ENCODE measurements around the gene ICA1.
"Not testable (repeated sequence)": the region's sequence is repeated elsewhere in the genome, so short reads cannot be mapped to it uniquely, and the experiment has no call there.

ICA1 gene

DNA sequence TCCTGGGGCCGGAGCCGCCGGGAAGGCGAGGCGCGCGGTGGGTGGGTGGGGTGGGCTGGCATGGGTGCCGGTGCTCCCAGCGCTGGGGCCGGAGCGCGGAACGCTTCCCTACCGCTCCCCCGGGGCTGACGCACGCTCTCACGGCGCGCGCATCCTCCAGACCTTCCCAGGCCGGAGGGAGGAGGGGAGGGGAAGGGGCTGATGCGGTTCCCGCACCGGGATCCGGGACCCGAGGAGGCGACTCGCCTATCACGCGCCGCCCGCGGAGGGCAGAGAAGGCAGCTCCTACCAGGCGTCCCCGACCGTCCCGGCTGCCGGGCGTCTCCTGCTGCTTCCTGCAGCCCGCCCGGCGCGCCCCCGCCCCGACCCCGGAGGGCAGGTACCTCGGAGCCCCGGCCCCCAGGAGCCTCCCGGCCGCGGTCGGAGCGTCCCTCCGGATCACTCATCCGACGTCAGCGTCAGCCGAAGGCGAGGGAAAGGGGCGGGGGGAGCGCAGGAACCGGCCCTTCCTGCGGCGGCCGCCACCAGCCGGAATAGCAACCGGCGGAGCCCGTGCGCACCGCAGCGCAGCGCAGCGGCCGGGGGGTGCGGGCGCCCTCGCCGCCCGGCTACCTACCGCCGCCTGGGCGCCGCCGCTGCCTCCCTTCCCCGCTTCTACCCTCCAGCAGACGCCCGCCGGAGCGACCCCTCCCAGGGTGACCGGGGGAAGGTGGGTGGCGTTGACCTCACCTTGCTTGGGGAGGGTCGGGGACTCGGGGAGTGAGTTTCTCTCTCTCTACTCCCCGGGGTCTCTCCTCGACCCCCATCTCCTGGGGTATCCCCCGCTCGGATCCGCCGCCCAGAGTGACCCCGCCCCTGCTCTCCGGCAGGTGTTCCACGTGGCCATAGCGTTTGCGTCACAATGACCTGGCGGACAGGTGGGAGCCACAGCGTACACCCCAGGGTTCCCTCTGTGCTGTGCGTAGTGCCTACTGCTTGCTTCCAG lies at the start of gene ICA1:
ICA1 (minus strand) TSS at position 457 of the 985 bp plus-strand sequence. CDS start 26,241 bp downstream, outside the sequence.
- peak; percentile 49 for DNase-seq (ENCODE audit: insufficient read length, low spot score)
- peak; percentile 81 for FAIRE-seq

DNA sequence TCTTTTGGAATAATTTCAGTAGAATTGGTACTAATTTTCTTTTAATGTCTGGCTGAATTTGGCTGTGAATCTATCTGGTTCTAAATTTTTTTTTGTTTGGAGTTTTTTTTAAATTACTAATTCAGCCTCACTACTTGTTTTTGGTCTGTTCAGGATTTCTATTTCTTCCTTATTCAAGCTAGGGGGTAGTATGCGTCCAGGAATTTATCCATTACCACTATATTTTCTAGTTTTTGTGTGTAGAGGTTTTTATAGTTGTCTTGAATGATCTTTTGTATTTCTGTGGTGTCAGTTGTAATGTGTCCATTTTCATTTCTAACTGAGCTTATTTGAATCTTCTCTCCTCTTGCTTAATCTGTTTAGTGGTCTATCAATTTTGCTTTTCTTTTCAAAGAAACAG lies 48.9 kb upstream of the ICA1 start:
- FAIRE-seq, result no peak
- DNase-seq (ENCODE audit: insufficient read length, low spot score), result no peak

DNA sequence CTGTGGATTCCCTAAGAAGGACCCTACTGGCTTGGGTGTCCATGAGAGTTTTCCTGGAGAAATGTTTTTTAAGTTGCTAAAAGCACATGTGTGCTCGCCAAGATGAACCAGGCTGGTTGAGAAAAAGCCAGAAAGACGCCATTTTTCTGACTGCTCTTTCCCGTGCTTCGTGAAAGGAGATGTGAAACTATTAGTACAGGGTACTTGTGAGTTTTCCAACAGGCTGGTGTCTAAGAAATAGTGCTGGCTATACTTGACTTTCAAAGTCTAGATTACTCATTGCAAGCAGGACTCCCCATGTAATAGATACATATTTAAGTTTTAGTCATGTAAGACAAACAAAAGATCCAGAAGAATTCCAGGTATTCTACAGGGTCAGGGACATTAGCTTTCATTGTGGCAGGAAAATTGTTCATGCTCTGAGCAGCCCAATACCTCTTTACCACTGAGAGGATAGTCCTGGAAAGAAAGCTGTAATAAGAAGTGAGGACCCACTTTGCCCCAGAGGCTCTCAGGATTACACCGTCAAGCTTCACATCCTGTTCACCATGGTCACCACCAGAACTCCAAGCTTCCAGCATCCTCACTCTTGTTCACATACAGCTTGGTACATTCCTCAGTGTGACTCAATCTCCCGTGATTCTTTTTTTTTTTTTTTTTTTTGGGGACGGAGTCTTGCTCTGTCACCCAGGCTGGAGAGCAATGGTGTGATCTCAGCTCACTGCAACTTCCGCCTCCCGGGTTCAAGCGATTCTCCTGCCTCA lies 43.8 kb upstream of the ICA1 start:
- DNase-seq (ENCODE audit: insufficient read length, low spot score), result no peak
- FAIRE-seq, result no peak

DNA sequence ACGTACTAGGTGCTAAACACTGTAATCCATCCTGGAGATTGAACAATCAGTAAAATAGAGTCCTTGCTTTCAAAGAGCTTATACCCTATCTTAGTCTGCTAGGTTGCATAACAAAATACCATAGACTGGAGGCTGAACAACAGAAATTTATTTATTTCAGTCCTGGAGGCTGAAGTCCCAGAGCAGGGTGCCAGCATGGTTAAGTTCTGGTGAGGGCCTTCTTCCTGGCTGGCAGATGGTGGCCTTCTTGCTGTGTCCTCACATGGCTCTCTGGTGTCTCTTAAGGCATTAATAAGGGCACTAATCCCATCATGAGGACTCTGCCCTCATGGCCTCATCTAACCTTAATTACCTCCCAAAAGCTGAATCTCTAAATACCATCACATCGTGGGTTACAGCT lies 43.1 kb upstream of the ICA1 start:
- FAIRE-seq (no peak), DNase-seq (ENCODE audit: insufficient read length, low spot score) (no peak)

DNA sequence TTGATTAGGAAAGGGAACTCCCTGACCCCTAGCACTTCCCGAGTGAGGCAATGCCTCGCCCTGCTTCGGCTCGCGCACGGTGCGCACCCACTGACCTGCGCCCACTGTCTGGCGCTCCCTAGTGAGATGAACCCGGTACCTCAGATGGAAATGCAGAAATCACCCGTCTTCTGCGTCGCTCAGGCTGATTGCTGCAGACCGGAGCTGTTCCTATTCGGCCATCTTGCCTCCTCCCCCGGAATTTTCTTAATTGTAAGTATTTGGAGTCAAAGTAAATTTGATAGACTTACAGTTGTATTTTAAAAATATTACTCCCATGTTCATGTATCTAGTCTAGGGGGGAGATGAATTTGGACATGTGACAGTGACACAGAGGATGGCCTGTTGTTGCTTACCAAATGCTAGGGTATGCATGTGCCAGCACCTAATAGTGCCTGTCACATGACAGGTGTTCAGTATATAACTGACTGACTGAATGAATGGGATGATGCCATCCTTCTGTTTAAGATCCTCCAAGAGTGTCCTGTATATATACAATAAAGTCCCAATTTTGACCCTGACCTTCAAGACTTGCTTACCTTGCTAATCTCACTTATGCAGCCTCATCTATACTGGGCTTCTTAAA lies 42.0 kb upstream of the ICA1 start:
- DNase-seq (ENCODE audit: insufficient read length, low spot score), result no peak

DNA sequence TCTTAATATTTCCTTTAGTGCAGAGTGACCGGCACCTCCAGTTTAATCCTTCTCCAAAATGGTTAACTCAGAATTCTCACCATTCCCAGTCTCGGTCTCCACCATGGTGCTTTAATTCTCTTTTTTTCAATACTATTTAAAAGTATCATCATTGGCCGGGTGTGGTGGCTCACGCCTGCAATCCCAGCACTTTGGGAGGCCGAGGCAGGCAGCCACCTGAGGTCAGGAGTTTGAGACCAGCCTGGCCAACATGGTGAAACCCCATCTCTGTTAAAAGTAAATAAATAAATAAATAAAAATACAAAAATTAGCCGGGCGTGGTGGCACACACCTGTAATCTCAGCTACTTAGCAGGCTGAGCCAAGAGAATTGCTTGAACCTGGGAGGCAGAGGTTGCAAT lies 35.1 kb upstream of the ICA1 start:
- FAIRE-seq; DNase-seq (ENCODE audit: insufficient read length, low spot score): not testable (repeated sequence)

More for the DNA sequence above, 42.0 kb upstream of the ICA1 start:
- no peak for FAIRE-seq

DNA sequence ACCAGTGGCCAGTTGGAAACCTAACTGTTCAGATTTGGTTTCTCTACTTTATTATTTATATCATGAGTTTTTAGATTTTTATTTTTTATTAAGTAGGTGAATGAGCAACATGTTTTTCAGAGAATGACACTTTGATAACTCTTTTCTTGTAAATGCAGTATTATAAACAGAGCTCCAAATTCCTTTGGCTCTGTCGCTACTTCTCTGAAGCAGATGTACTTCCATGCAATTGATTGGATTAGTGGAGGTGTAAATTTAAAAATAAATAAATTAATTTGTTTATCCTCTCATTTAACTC lies 34.3 kb upstream of the ICA1 start:
- FAIRE-seq (no peak), DNase-seq (ENCODE audit: insufficient read length, low spot score) (no peak)

DNA sequence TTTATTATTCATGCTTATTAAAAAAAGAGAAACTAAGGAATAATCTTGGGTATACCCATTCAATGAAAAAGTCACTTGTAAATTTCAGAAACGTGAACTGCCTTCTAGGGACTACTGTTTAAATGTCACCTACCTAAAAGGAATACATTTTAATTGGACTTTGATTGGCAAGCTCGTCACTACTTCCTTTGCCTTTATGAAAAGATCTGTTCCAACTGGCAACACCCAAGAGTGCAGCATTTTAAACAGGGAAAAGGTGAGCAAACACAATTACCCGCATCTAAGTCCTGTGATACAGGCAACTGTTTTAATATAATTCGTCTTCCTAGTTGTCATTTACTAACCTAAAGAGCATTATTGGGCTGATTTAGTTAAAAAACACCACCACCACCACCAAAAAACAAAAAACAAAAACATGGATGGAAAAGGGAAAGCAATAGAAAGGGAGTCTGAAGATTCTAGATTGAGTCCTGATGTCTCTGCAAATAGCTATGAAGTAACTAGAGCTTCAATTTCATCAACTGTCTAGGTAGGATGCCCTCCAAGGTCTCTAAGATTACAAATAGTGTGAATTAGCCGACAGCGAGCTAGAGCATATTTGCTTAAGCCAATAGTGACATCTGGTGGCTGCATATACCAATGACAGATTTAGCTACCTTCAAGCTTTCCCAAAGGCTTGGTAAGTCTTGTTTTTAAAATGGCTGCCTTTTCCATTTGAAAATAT lies 33.8 kb upstream of the ICA1 start:
- DNase-seq (ENCODE audit: insufficient read length, low spot score) (peak; percentile 82), FAIRE-seq (peak; percentile 68)

DNA sequence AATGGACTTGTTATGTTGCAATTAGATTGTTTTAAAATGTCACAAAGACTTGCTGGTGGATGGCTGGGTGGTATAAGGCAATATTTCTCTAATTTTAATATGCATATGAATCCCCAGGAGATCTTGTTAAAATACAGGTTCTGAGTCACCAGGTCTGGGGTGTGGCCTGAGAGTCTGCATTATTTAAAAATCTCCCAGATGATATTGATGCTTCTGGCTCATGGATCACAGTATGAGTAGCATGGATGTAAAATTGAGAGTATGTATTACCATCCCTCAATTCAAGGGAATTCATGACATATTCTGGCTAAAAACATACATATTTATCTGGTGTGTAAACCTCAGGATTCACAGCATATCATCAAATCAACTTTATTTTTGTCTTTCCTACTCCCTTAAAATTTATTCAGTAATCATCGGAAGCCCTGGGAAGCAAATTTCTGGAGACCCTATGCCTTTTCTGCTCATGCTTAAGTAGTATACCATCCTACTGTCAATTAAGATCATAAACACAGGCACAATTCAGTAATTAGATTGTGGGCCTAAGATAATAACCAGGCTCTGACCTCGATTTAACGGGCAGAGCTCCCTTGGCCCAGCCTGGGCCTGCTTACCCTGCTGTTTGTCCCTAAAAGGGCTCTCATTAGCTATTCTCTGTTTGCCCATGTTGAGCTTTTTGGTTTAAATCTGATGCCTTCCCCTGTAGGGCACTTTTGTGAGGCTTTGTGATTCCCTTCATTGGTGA lies 29.6 kb upstream of the ICA1 start:
- FAIRE-seq (no peak), DNase-seq (ENCODE audit: insufficient read length, low spot score) (no peak)

DNA sequence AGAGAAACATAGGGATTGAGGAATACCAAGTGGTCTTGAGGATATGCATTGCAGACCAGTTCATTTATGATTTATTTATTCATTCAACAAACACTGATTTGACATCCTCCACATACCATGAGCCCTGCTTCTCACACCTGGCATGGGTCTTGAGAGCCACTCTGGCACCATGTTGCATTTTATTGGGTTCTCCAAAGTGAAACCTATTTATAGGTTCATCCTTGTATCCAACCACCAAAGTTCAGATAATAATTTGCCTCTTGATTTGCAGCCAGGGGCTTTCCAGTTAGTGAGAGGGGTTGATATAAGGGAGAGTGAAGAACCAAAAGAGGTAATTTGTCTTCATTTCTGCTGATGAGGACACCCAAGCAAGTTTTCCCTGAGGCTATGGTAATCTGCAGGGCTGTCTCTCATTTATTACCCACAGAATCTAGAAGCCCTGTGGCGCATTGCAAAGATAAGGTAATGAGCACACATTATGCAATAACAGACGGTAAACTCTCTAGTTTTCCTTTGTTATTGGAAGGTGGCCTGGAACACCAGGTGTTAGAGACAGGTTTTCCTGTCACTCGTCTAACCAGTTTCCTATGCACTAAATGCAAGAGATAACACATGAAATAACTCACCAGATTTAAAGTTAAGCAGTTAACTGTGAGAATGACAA lies 28.8 kb upstream of the ICA1 start:
- FAIRE-seq, result no peak
- no peak for DNase-seq (ENCODE audit: insufficient read length, low spot score)

DNA sequence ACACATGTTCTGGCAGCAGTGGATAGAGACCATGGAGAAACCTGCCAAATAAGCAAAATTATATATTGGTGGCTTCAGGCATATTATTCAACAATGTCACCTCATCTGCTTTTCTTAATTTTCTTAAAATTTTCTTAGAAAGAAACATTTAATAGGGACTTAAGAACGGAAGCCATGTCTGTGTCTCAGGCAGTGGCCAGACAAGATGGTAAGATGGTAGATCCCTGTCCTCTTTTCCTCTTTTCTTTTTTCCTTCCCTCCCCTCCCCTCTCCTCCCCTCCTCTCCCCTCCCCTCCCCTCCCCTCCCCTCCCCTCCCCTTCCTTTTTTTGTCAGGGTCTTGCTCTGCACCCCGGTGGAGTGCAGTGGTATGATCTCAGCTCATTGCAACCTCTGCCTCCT lies 24.2 kb upstream of the ICA1 start:
- FAIRE-seq (no peak), DNase-seq (ENCODE audit: insufficient read length, low spot score) (no peak)

DNA sequence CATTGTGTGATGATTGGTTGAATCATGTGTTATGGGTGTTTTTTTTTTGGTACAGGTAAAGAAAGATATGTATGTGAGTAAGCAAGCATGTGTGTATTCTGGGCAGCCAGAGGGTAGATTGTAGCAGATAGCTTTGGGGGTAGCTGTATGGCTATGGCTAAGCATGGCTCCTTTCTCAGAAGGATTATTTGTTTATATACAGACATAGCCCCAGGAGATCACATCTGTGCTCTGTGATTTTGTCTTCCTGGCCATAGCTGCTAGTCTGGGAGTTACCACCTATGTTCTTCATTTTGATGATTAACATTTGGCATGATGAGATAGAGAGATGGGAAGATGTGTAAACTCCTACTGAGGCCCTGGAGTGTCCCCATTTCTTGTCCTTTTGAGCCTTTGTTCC lies 23.2 kb upstream of the ICA1 start:
- no peak for FAIRE-seq
- no peak for DNase-seq (ENCODE audit: insufficient read length, low spot score)

DNA sequence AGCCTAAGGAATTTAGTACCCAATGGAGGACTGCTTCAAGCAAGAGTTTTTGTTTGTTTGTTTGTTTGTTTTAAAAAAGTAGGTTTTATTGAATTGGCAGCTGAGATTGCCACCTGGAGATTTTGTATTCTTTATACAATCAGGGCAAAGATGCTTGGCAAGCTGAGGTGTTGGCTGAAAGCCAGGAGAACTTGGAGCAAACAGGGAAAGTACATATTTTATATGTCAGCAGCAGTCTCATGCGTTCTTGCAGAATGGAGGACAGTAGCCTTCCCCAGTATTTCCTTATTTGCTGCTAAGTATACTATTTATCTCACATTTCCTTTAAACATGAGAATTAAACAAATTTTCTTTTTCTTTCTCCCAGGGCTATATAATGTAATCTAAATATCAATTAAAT lies 22.6 kb upstream of the ICA1 start:
- DNase-seq (ENCODE audit: insufficient read length, low spot score), result no peak
- FAIRE-seq, result no peak

DNA sequence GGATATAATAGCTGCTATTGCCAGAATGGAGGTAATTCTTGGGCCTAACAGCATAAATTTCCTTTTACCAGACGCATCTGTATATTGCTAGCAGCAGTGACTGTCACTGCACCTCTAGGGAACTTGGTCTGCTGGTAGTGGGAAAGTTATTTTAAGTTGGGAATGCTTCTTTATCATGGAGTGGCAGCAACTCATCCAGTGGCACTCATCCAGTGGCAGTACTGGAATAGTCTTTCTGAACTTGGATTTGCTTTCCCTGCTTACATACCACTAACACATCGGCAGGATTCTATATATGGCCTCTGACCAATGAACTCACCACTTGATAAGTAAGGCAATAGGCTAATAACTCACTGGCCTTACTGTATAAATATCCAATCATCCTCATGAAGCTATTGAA lies 22.0 kb upstream of the ICA1 start:
- DNase-seq (ENCODE audit: insufficient read length, low spot score), result no peak
- no peak for FAIRE-seq

DNA sequence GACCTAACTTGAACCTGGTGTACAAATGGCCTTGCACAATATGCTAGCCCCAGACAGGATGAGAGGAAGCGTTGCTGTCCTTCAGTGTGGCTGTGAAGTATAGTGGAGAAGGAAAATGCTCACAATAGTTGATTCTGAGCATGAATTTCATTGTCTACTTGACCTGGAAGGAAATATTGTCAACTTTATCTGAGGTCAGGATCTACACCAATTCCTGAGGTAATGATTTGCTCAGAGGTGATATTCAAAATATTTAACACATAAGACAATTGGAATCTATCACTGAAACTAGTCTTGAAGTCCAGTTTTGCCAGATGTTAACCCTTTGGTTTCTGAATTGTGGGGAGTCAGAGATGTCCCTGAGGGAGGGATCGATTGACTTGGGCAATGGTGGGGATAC lies 20.9 kb upstream of the ICA1 start:
- no peak for FAIRE-seq
- no peak for DNase-seq (ENCODE audit: insufficient read length, low spot score)

DNA sequence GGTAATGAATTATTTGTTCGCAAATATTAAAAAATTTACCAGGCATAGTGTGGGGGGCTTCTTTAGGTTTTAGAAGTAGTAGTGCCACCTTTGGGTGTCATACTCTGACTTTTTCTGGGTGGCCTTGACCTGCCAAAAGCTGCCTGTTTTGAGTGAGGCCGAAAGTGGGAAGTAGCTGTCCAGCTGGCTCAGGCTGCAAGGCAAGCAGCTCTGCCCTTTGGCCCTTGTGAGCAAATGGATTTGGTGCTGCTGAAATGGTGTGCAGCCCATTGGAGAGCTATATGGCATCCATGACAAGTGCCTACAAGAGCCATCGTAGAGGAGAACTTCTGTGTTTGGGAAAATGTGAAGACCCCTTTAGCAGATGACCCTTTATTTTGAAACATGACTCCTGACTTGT lies 20.2 kb upstream of the ICA1 start:
- no peak for DNase-seq (ENCODE audit: insufficient read length, low spot score)
- FAIRE-seq, result no peak

DNA sequence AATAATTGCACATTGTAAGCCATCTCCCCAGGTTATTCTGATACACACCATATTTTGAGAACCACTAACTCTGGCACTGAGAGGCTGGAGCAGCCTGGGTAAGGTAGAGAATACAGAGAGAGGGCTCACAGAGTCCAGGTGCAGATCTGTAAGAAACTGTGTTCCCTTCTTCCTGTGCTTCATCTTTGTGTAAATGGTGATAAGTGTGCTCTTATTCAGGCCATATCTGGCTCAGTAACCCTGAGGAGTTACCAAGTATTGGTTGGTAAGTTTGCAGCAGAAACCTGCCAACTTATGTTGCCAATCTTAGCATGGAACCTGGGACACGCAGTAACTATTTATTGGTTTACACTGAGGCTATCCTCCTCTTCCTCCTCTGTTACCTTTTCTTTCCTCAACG lies 16.2 kb upstream of the ICA1 start:
- FAIRE-seq (no peak), DNase-seq (ENCODE audit: insufficient read length, low spot score) (no peak)

DNA sequence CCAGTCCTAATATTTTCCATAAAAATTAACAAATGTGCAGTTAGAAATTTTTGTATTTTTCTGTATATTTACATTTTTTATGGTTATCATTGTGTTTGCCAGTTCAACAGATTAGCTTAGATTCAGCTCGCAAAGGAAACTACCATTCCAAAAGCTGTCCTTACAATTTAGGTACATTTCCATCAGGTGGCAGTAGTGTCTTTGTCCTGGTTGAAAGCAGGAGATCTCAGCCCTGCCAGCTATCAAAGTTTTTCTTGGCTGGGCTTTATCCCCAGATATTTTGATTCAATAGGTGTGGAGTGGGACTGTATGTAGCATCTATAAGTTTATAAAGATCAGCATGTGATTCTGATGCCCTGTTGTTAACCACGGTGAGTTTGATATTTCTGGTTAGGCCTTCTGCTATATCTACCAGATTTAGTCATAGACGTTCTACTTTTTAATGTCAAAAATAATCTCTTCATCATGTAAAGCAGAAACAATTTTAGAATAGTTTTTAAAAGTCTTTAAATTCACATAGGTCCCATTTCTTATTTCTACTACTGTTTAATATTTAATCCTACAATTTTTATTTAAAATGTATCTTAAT lies 15.5 kb upstream of the ICA1 start:
- no peak for DNase-seq (ENCODE audit: insufficient read length, low spot score)
- FAIRE-seq, result no peak

DNA sequence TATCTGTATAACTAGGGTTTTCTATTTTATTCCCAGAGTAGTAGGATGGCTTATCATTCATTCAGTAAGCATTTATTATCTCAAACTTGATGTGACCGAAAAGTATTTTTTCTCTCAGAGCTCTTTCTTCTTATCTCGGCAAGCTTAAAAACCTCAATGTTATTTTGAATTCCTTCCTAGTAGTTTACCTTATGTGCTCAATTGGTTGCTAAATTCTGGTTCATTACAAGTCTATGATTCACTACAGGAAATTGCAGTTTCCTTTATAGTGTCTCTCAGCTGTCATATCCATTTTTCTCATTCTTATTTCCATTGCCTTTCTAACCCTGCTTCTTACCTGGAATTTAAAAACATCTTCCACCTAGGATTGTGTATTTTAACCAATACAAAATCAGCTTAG lies 12.6 kb upstream of the ICA1 start:
- no peak for FAIRE-seq
- DNase-seq (ENCODE audit: insufficient read length, low spot score), result no peak
